Ovary (tissue), 9 donors: ENCODE data around the gene LRRC51. TPM values are rescaled to one million over a fixed set of nuclear protein-coding genes. Genes with fewer than 3 reads are reported as not detected.

Experiments
- DNase-seq, 5 donors: peaks; one replicate each; pipeline ENCODE4 v3.0.0-alpha.2; 2019 to 2020
- H3K27ac ChIP-seq, 2 donors: fragments of 200-600 bp; one replicate each; pipeline versions ENCODE4 v1.5.1 to v1.8.0; 2019 to 2022
- H3K27me3 ChIP-seq: fragments of 200-600 bp; one replicate; pipeline ENCODE4 v1.8.0; 2022
- H3K36me3 ChIP-seq: fragments of 200-600 bp; sonication (generic); one replicate; pipeline ENCODE4 v1.5.1; 2019
- H3K4me1 ChIP-seq: one replicate; pipeline ENCODE4 v1.8.1; 2013; ENCODE audit warnings: mild to moderate bottlenecking, moderate library complexity; ENCODE audit not compliant: insufficient read depth
- H3K4me3 ChIP-seq: fragments of 200-600 bp; sonication (generic); one replicate; pipeline ENCODE4 v1.5.1; 2017
- H3K9me3 ChIP-seq, 2 donors: fragments of 200-600 bp in 1 of 2; sonication (generic) in 1 of 2; one replicate each; pipeline versions ENCODE4 v1.5.1 to v1.8.1; 2013 to 2019; ENCODE audit warnings: mild to moderate bottlenecking in 1 of 2, moderate library complexity in 1 of 2
- EP300 ChIP-seq: sonication (generic); formaldehyde crosslinking; IDR thresholded peaks from one replicate; pipeline ENCODE4 v1.6.1; 2017; ENCODE audit warnings: antibody characterized with exemption
- POLR2A ChIP-seq: fragments of 450-650 bp; IDR thresholded peaks from one replicate; pipeline ENCODE4 v1.6.1; 2017; ENCODE audit warnings: antibody characterized with exemption, mild to moderate bottlenecking, moderate library complexity
- WGBS, 3 donors: extraction: QIAGEN DNeasy Blood & Tissue Kit in 1 of 3; methylation state at CpG; one replicate each; pipeline versions ENCODE4 v1.1.5 to v1.1.7; 2013 to 2017; 5-methylcytosine and 5-hydroxymethylcytosine counted together
- intact Hi-C, 4 donors: fragments of 100-400 bp; cut with DNase I; formaldehyde crosslinking; loops; one replicate each; pipeline versions ENCODE4 v1.11.0 to v1.15.1; 2022 to 2023
- polyA plus RNA-seq, 2 donors: library from polyadenylated mRNA; stranded (reverse); fragments of 200-250 nt in 1 of 2; fragments of 350-450 nt in 1 of 2; fragmentation: Illumina TruSeq in 1 of 2; extraction: RNeasy Lipid Tissue Mini Kit (QIAGEN cat#74804) in 1 of 2; gene quantifications; one replicate each; pipeline ENCODE4 v1.2.3, GENCODE V29; 2013 to 2014
- total RNA-seq, 7 donors: library from RNA; depleted of rRNA in 2 of 7; stranded (reverse); fragments of >200 nt in 2 of 7; fragmentation: NEBNext Ultra II Directional in 3 of 7; extraction: Animal tissue kit (Norgen Biotek cat#: 25700) in 3 of 7; gene quantifications; one replicate each; pipeline versions ENCODE4 v1.1.0 to v1.2.4, GENCODE V29; 2016 to 2023
- TF ChIP-seq, protein P1 (sequence below), 3 donors: fragments of 450-650 bp in 2 of 3; fragments of 200-600 bp in 1 of 3; IDR thresholded peaks; one replicate each; pipeline versions ENCODE4 v1.5.1 to v1.8.0; 2016 to 2022; ENCODE audit warnings: antibody characterized with exemption in 3 of 3, mild to moderate bottlenecking in 1 of 3
- donor health status: DM: no; HTN: no; CAD: no; lungs with moderate emphysema.
- donor health status: DM: no; HTN: no; CAD: no.
- donor health status: Bipolar disorder and iron deficiency.
- donor health status: DM: yes; HTN: yes; CAD: no.
- donor health status: DM: no; HTN: no; CAD: no.
- donor health status: DM: yes; HTN: yes; CAD: no.

LRRC51 gene
- total and polyA plus RNA-seq, 9 donors, result 7.2 to 21.0 (median 9.6) TPM

DNA sequence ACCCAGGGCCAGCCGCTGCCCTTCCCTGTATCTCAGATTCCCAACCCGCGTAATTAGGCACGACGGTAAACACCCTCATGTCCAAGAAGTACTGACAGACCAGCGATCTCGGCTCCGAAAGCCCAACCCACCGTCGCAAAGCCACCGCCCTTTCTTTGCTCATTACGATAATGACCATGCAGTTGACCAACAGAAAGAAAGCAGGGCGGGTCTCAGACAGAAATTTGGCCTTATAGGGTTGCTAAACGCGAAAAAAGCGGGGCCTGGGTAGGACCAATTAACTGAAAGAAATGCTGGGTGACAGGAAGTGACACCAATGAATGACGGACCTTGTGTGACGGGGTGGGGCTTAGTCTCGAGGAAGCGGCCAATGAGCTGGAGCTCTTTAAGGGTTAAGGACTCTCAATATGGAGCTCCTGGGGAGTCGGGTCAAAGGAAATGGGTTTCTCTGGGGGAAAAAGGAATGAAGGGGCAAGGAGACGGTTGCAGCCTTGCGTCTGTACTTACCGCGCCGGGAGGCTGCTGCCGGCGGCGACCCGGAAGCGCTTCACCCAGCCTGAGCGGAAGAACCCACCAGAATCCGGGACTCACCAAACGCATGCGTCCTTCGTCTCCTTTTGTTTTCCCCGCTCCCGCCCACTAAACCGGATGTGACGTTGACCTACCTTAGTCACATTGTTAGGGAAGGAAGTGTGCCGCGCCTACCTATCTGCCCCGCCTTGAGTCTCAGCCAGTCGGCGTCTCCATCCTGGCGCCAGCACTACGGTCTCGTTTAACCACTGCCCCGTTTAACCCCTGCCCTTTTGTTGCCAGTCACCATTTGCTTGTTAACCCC, 31.7 kb downstream of the LRRC51 start, which contains the start of gene ANAPC15:
Gene ANAPC15, minus strand, starts transcription at position 553 of the 835 bp plus-strand sequence. CDS start 1,419 bp downstream, outside the sequence.
- no peaks in the 10 kb centered on the region for H3K27me3 ChIP-seq
- peak within 1 kb of the TSS; percentile 75 for H3K4me3 ChIP-seq
- H3K4me1 ChIP-seq, result peaks cover 2% of the 10 kb centered on the region
- TF ChIP-seq, protein P1, sequence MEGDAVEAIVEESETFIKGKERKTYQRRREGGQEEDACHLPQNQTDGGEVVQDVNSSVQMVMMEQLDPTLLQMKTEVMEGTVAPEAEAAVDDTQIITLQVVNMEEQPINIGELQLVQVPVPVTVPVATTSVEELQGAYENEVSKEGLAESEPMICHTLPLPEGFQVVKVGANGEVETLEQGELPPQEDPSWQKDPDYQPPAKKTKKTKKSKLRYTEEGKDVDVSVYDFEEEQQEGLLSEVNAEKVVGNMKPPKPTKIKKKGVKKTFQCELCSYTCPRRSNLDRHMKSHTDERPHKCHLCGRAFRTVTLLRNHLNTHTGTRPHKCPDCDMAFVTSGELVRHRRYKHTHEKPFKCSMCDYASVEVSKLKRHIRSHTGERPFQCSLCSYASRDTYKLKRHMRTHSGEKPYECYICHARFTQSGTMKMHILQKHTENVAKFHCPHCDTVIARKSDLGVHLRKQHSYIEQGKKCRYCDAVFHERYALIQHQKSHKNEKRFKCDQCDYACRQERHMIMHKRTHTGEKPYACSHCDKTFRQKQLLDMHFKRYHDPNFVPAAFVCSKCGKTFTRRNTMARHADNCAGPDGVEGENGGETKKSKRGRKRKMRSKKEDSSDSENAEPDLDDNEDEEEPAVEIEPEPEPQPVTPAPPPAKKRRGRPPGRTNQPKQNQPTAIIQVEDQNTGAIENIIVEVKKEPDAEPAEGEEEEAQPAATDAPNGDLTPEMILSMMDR (IDR thresholded peaks at IDR 0.05), result no peak
- TF ChIP-seq EP300 (peak; percentile 14), POLR2A (peak; percentile 97)
- H3K27ac ChIP-seq, result peak within 1 kb of the TSS; percentile 80 to 98
- H3K36me3 ChIP-seq, result no peaks in the 10 kb centered on the region
- 0% methylated on average over 49 of the region's 49 CpGs for WGBS, 3 donors
- no peaks in the 10 kb centered on the region for H3K9me3 ChIP-seq
- intact Hi-C loops, result no loop called here
- peak; percentile 97 to 99 (median 98) for DNase-seq

DNA sequence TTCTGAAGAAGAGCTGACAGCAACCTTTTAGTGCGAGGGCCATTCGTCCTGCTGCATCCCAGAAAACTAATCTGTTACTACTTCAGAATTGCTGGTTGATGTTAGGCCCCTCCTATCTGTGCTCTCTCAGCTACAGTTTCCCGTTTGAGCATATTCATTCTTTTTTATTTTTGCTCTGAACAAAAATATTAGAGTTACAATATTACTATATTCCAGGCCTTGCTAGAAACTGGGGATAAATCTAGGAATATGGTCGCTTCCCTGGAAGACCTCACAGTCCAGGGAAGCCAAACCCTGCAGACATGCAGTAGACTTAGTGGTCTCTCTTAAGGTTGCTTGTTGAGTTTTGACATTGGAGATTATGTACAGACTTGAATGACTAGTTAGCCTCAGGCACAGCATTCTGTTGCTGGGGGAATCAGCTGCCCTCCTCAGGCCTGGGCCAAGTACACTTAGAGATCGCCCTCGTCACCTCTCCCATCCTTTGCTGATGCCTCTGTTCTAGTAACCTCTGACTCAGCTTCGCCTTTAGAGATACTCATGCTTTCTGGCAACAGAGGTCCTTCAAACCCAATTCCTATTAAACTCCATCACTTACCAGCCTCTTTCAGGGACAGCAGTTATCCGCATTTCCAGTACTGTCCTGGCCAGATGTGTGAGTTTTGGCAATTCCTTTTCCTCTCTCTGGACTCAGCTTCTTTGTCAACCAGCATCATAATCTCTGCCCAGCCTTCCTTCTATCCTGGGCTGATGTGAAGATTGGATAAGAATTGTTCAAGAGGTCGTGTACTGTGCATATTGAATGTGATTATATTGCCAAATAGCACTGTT, 32.5 kb downstream of the LRRC51 start:
- Histone ChIP-seq H3K36me3 (no peaks in the 10 kb centered on the region), H3K4me1 (peaks cover 2% of the 10 kb centered on the region), H3K4me3 (peak overlapping the region; percentile 75), H3K27ac (peak overlapping the region; percentile 58 to 98), H3K27me3 (no peaks in the 10 kb centered on the region), H3K9me3 (no peaks in the 10 kb centered on the region)
- intact Hi-C loops, result no loop called here
- TF ChIP-seq POLR2A (no peak), EP300 (no peak)
- TF ChIP-seq, protein P1 (IDR thresholded peaks at IDR 0.05), result no peak
- DNase-seq, result peak in 1 of 5 donors; percentile 27
- WGBS, 3 donors, result 65% methylated on average over 9 of the region's 9 CpGs

DNA sequence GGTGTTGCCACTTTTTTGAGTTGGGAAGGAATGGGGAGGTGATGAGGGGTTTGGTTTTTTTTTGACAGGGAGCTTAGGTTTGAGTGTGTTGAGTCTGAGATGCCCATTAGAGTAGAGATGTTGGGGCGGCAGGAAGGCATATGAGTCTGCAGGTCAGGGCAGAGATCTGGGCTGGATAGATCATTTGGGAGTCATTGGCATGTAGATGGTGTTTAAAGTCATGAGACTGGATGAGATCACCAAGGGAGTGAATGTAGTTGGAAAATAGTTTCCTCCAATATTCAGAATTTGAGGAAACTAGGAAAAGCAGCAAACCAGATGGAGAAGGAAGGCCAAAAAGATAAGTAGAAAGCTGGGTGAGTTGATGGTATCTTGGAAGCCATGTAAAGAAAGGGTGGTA, 33.9 kb downstream of the LRRC51 start:
- TF ChIP-seq POLR2A (no peak), EP300 (no peak)
- TF ChIP-seq, protein P1 (IDR thresholded peaks at IDR 0.05), result no peak
- H3K36me3 ChIP-seq, result no peaks in the 10 kb centered on the region
- no peaks in the 10 kb centered on the region for H3K27me3 ChIP-seq
- 95 to 98% (median 96%) methylated on average over 1 of the region's 1 CpG for WGBS, 3 donors
- DNase-seq, result no peak
- no peak overlapping the region for H3K27ac ChIP-seq
- no peaks in the 10 kb centered on the region for H3K9me3 ChIP-seq
- no peak overlapping the region for H3K4me3 ChIP-seq
- intact Hi-C loops, result no loop called here
- peaks cover 2% of the 10 kb centered on the region for H3K4me1 ChIP-seq

DNA sequence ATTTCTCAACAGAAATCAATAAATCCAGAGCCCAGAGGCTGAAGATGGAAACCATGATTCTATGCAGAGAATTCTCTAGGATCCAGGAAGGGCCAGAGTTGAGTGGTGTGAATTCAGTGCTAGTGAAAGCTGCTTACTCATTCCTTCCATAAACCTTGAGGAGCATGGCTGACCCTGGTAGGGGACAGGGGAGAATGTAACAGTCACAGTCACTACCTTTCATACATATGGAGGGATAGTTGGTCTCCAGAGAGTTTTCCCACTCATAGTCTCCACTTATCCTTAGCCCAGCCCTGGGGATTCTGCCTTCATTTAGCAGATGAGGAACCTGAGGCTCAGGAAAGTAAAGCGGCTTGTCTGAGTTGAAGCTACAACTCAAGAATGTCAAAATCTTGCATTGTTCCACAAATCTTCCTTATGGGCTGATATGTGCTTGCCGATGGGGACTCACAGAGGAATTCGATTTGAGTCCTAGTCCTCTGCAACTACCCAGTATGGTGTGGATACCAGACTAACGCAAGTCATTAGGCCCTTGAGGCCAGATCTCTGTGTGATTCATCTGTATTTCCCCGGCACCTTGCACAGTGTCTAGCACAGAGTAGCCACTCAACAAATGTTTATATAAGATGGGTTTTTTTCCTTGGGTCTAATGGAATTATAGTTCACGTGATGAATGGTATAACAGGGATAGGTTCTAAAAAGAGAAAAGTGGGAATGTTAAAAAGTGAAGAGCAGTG, 35.5 kb downstream of the LRRC51 start:
- peaks cover 2% of the 10 kb centered on the region for H3K4me1 ChIP-seq
- H3K9me3 ChIP-seq, result no peaks in the 10 kb centered on the region
- no peak for TF ChIP-seq EP300
- TF ChIP-seq, protein P1 (IDR thresholded peaks at IDR 0.05), result no peak
- no peak for TF ChIP-seq POLR2A
- H3K27ac ChIP-seq, result no peak overlapping the region
- no peaks in the 10 kb centered on the region for H3K27me3 ChIP-seq
- no peak overlapping the region for H3K4me3 ChIP-seq
- DNase-seq, result no peak
- no peaks in the 10 kb centered on the region for H3K36me3 ChIP-seq
- intact Hi-C loops, result no loop called here
- 90 to 94% (median 91%) methylated on average over 6 of the region's 6 CpGs for WGBS, 3 donors
